ENCODE data around the gene LAMTOR3.

The LAMTOR3 gene

GRCh38 chr4:99868126-99868596 is 26.1 kb downstream of the LAMTOR3 start:
- no peak overlapping the region for H3K4me3 ChIP-seq (ENCODE audit: low read length)
- TF ChIP-seq CTCF (conservative IDR thresholded peaks at IDR 0.05; ENCODE audit: low read depth, low read length): no peak
- no peak for DNase-seq (ENCODE audit: low read depth)

DNA sequence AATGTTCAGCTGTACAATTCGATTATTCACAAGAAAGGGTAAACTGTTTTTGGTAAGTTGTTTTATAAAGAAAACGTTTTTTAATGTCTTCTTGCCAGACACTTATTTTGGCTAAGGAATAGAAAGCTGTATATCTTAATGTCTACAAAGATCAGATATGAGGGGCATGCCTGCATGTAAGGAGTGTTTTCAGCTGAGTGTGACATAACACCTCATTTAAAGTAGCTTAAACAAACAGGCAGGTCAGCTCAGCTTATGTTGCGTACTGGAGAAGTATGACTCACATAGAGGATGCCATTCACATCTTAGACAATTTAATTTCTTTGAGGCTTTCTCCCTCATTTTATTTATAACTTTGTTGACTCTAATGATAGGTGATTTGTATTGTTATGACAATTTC is 30.4 kb downstream of the LAMTOR3 start:
- DNase-seq (ENCODE audit: low read depth): peak; percentile 51
- no peak overlapping the region for H3K4me3 ChIP-seq (ENCODE audit: low read length)
- no peak for TF ChIP-seq CTCF (conservative IDR thresholded peaks at IDR 0.05; ENCODE audit: low read depth, low read length)

DNA sequence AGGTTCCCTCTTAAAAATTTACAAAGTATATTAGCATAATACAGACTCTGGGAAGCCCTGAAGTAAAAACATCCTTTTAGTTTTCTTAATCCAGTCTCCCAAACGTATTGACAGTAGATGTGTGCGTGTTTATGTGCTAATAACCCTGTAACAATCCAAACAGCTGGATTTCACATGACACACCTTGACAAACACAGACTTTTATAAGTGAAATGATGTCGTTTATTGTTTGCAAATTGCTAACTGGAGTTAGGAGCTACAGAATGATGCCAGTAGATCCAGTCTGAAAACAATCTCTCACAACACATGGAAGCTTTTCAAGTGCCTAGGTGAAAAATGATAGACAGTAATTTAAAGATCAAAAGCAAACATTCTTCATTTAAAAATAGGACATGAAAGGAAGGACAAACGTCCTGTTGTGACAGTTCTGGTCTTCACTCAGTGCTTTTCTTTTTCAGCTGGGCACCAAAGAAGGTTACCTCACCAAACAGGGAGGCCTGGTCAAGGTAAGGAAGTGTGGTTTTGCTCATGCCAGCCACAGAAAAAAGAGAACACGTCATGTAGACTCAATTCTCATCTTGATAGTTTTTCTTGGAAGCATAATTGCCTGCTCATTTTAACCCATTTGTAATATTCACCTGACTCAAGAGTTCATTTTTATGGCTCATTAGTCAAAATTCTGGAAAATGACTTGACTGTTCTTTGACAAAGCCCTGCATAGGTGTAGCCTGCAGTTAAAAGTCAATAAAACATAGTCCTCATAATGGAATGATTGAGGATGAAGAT is 32.9 kb downstream of the LAMTOR3 start:
- no peak for DNase-seq (ENCODE audit: low read depth)
- H3K4me3 ChIP-seq (ENCODE audit: low read length): no peak overlapping the region

DNA sequence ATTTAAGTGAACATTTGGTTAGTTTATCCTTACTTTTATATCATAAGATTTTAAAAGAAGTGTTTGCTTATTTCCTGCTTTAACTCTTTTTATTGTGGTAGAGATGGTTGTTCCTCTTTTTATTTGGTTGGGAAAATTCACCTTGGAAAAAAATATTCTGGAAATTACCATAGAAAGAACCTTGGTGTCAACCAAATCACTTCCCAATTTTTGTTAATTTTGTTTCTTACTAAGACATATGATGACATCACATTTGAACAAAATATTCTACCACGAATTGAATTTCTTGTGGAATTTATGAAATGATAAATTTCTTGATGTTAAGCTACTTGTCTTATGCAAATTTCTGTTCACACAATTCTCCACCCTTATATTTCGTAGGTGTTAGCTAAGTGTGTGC is 33.7 kb downstream of the LAMTOR3 start:
- no peak overlapping the region for H3K4me3 ChIP-seq (ENCODE audit: low read length)
- no peak for DNase-seq (ENCODE audit: low read depth)
- no peak for TF ChIP-seq CTCF (conservative IDR thresholded peaks at IDR 0.05; ENCODE audit: low read depth, low read length)

More for the DNA sequence above, 32.9 kb downstream of the LAMTOR3 start:
- no peak for TF ChIP-seq CTCF (conservative IDR thresholded peaks at IDR 0.05; ENCODE audit: low read depth, low read length)

DNA sequence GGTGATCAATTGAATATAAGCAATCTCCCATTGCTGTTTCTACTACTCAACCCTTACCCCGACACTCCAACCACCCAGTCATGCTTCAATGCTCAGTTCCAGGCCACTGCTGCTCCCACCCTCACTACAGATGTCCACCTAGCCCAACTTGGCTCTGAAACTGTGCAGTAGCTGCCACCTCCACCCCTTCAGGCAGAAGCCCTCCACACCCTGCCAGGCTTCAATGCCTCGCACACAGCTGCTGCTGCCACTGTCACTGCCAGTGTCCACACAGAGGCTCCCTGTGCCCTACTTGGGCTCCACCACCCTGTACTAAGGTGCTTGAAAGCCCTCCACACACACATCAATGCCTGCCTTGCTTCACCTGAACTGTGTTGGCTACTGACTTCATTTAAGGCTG is 34.6 kb downstream of the LAMTOR3 start:
- no peak for TF ChIP-seq CTCF (conservative IDR thresholded peaks at IDR 0.05; ENCODE audit: low read depth, low read length)
- DNase-seq (ENCODE audit: low read depth): no peak
- H3K4me3 ChIP-seq (ENCODE audit: low read length): no peak overlapping the region

DNA sequence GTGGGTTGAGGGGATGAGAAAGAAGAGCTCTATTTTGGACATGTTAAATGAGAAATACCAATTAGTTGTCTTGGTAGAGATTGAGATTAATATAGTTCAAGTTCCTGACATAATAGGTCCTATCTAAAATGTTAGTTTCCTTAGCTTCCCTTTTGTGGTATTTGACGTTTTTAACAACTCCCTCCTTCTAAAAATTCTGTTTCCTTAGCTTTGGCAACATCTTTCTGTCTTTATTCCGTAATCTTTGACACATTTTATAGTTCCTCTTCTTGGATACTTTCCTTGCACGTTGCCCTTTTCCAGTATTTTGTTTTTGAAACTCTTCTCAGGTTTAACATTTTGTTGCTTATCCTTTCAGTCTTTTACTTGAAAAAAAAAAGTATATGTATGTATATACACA is 36.9 kb downstream of the LAMTOR3 start:
- no peak for TF ChIP-seq CTCF (conservative IDR thresholded peaks at IDR 0.05; ENCODE audit: low read depth, low read length)
- no peak for DNase-seq (ENCODE audit: low read depth)
- no peak overlapping the region for H3K4me3 ChIP-seq (ENCODE audit: low read length)

GRCh38 chr4:99856166-99856565 is 38.1 kb downstream of the LAMTOR3 start:
- H3K4me3 ChIP-seq (ENCODE audit: low read length): no peak overlapping the region
- no peak for DNase-seq (ENCODE audit: low read depth)
- no peak for TF ChIP-seq CTCF (conservative IDR thresholded peaks at IDR 0.05; ENCODE audit: low read depth, low read length)

Measured in retinal pigment epithelial cell (primary cell).